ENCODE data around the gene MAP1LC3A. TPM values are rescaled to one million over a fixed set of nuclear protein-coding genes. Genes with fewer than 3 reads are reported as not detected.

The MAP1LC3A gene
- total RNA-seq, 1 experiment from 2014 or later, result not detected

DNA sequence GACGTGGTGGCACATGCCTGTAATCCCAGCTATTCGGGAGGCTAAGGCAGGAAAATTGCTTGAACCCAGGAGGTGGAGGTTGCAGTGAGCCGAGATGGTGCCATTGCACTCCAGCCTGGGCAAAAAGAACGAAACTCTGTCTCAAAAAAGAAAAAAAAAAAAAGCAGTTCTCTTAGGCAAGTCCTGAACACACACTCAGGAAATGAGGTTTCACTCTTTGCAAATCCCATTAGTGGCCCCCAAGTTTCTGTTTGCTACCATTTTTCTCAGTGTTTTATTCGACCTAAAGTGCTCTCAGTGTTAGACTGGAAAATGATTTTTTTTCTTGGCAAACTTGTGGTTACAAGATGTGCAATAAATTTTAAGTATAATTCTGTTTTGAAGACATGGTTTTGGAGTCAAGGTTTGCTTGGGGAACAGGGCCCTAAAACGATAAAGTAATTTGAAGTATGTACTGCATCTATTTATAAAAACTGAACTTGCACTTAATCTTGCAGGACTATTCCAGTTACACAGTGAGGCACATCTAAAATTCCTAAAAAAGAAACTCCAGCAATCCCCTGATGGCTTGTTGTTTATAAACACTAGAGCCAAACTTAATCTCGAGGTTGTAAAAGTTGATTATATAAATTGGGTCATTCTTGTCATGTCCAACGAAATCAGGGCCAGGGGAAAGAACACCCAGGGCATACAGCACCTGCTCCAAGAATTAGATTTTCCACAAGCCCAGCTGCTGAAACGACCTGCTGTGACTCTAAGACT lies 42.6 kb downstream of the MAP1LC3A start:
- Histone ChIP-seq H2AFZ (ENCODE audit: low read depth, low read length, poor library complexity, severe bottlenecking) (no peak overlapping the region), H3K9me2 (ENCODE audit: insufficient read depth) (no peaks in the 10 kb centered on the region), H3K36me3 (ENCODE audit: control insufficient read depth in 1 of 2, insufficient read depth in 2 of 2, low read length in 2 of 2) (no peaks in the 10 kb centered on the region), H3K9ac (ENCODE audit: low read length) (no peak overlapping the region), H3K27me3 (ENCODE audit: insufficient read depth, low read length) (no peaks in the 10 kb centered on the region), H3K9me3 (ENCODE audit: control insufficient read depth in 1 of 2, insufficient read depth in 1 of 2, low read depth in 1 of 2, low read length in 2 of 2) (no peaks in the 10 kb centered on the region), H3K4me3 (replicated peaks in 1 of 2; ENCODE audit: low read depth in 1 of 2, low read length in 2 of 2) (no peak overlapping the region), H3K4me1 (ENCODE audit: control insufficient read depth in 1 of 2, insufficient read depth in 2 of 2, low read length in 2 of 2) (no peaks in the 10 kb centered on the region), H3K79me2 (ENCODE audit: insufficient read depth, low read length) (no peaks in the 10 kb centered on the region), H4K20me1 (ENCODE audit: insufficient read depth) (no peaks in the 10 kb centered on the region), H3K27ac (ENCODE audit: low read depth, low read length) (no peak overlapping the region), H3K4me2 (ENCODE audit: low read length) (no peak overlapping the region)
- BruUV-seq (replicated peaks), result no TSS peak
- no peak for TF ChIP-seq RAD21 (IDR thresholded peaks at IDR 0.05; ENCODE audit: low read depth)
- TF ChIP-seq, protein P1, sequence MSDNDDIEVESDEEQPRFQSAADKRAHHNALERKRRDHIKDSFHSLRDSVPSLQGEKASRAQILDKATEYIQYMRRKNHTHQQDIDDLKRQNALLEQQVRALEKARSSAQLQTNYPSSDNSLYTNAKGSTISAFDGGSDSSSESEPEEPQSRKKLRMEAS (IDR thresholded peaks at IDR 0.05), result no peak
- TF ChIP-seq, protein P2, sequence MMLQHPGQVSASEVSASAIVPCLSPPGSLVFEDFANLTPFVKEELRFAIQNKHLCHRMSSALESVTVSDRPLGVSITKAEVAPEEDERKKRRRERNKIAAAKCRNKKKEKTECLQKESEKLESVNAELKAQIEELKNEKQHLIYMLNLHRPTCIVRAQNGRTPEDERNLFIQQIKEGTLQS (IDR thresholded peaks at IDR 0.05), result no peak
- TF ChIP-seq POLR2AphosphoS5 (IDR thresholded peaks at IDR 0.05; ENCODE audit: low read depth, low read length), result no peak
- TF ChIP-seq, protein P3, sequence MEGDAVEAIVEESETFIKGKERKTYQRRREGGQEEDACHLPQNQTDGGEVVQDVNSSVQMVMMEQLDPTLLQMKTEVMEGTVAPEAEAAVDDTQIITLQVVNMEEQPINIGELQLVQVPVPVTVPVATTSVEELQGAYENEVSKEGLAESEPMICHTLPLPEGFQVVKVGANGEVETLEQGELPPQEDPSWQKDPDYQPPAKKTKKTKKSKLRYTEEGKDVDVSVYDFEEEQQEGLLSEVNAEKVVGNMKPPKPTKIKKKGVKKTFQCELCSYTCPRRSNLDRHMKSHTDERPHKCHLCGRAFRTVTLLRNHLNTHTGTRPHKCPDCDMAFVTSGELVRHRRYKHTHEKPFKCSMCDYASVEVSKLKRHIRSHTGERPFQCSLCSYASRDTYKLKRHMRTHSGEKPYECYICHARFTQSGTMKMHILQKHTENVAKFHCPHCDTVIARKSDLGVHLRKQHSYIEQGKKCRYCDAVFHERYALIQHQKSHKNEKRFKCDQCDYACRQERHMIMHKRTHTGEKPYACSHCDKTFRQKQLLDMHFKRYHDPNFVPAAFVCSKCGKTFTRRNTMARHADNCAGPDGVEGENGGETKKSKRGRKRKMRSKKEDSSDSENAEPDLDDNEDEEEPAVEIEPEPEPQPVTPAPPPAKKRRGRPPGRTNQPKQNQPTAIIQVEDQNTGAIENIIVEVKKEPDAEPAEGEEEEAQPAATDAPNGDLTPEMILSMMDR (IDR thresholded peaks at IDR 0.05 in 2 of 3, conservative IDR thresholded peaks at IDR 0.05 in 1 of 3; ENCODE audit: borderline replicate concordance in 1 of 3, insufficient read depth in 1 of 3, low read depth in 2 of 3, low read length in 2 of 3), result no peak
- no peak for TF ChIP-seq SP1 (IDR thresholded peaks at IDR 0.05; ENCODE audit: low read depth)
- no peak for TF ChIP-seq SIN3A (IDR thresholded peaks at IDR 0.05; ENCODE audit: low read depth)
- TF ChIP-seq ZFX (IDR thresholded peaks at IDR 0.05), result no peak
- no peak for TF ChIP-seq EZH2 (IDR thresholded peaks at IDR 0.05)
- TF ChIP-seq YY1 (IDR thresholded peaks at IDR 0.05; ENCODE audit: extremely low read depth, insufficient replicate concordance, low read depth, low read length), result no peak
- TF ChIP-seq, protein P4, sequence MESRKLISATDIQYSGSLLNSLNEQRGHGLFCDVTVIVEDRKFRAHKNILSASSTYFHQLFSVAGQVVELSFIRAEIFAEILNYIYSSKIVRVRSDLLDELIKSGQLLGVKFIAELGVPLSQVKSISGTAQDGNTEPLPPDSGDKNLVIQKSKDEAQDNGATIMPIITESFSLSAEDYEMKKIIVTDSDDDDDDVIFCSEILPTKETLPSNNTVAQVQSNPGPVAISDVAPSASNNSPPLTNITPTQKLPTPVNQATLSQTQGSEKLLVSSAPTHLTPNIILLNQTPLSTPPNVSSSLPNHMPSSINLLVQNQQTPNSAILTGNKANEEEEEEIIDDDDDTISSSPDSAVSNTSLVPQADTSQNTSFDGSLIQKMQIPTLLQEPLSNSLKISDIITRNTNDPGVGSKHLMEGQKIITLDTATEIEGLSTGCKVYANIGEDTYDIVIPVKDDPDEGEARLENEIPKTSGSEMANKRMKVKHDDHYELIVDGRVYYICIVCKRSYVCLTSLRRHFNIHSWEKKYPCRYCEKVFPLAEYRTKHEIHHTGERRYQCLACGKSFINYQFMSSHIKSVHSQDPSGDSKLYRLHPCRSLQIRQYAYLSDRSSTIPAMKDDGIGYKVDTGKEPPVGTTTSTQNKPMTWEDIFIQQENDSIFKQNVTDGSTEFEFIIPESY (IDR thresholded peaks at IDR 0.05; ENCODE audit: extremely low read depth, insufficient replicate concordance, low read length), result no peak
- TF ChIP-seq JUND (IDR thresholded peaks at IDR 0.05), result no peak
- no peak for TF ChIP-seq SRF (IDR thresholded peaks at IDR 0.05; ENCODE audit: low read depth)
- TF ChIP-seq ELF1 (IDR thresholded peaks at IDR 0.05; ENCODE audit: borderline replicate concordance, low read depth), result no peak
- TF ChIP-seq, protein P5, sequence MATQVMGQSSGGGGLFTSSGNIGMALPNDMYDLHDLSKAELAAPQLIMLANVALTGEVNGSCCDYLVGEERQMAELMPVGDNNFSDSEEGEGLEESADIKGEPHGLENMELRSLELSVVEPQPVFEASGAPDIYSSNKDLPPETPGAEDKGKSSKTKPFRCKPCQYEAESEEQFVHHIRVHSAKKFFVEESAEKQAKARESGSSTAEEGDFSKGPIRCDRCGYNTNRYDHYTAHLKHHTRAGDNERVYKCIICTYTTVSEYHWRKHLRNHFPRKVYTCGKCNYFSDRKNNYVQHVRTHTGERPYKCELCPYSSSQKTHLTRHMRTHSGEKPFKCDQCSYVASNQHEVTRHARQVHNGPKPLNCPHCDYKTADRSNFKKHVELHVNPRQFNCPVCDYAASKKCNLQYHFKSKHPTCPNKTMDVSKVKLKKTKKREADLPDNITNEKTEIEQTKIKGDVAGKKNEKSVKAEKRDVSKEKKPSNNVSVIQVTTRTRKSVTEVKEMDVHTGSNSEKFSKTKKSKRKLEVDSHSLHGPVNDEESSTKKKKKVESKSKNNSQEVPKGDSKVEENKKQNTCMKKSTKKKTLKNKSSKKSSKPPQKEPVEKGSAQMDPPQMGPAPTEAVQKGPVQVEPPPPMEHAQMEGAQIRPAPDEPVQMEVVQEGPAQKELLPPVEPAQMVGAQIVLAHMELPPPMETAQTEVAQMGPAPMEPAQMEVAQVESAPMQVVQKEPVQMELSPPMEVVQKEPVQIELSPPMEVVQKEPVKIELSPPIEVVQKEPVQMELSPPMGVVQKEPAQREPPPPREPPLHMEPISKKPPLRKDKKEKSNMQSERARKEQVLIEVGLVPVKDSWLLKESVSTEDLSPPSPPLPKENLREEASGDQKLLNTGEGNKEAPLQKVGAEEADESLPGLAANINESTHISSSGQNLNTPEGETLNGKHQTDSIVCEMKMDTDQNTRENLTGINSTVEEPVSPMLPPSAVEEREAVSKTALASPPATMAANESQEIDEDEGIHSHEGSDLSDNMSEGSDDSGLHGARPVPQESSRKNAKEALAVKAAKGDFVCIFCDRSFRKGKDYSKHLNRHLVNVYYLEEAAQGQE (IDR thresholded peaks at IDR 0.05; ENCODE audit: low read depth), result no peak
- ChIA-PET CTCF (no interaction called here), POLR2A (no interaction called here), RAD21 (ENCODE audit: low non-redundant PET in 1 of 2, low total read pairs in 2 of 2, uncharacterized antibody in 2 of 2, unreplicated experiment in 2 of 2) (no interaction called here)
- intact Hi-C loops (cut with micrococcal nuclease), result no loop called here
- DNase-seq (ENCODE audit: low read depth, low spot score), result no peak
- no peak for ATAC-seq
